T47D (cell line): Measurements from ENCODE around the gene NT5C3B.

Experiments used
- DNase-seq, 2 experiments: peaks; one replicate each; pipeline versions ENCODE4 v3.0.0 to v3.0.0-alpha.2; 2011 to 2012; ENCODE audit warnings: low read depth in 1 of 2, low spot score in 1 of 2
- JUND ChIP-seq: IDR thresholded peaks from 2 replicates; pipeline ENCODE4 v1.6.1; 2012; ENCODE audit warnings: low read depth
- in situ Hi-C: cut with HindIII; loops from 2 replicates; pipeline ENCODE4 v1.10.0; 2016; ENCODE audit warnings: low sequenced_read_pairs, low pct_unique_long_range_greater_than_20kb

NT5C3B gene

DNA sequence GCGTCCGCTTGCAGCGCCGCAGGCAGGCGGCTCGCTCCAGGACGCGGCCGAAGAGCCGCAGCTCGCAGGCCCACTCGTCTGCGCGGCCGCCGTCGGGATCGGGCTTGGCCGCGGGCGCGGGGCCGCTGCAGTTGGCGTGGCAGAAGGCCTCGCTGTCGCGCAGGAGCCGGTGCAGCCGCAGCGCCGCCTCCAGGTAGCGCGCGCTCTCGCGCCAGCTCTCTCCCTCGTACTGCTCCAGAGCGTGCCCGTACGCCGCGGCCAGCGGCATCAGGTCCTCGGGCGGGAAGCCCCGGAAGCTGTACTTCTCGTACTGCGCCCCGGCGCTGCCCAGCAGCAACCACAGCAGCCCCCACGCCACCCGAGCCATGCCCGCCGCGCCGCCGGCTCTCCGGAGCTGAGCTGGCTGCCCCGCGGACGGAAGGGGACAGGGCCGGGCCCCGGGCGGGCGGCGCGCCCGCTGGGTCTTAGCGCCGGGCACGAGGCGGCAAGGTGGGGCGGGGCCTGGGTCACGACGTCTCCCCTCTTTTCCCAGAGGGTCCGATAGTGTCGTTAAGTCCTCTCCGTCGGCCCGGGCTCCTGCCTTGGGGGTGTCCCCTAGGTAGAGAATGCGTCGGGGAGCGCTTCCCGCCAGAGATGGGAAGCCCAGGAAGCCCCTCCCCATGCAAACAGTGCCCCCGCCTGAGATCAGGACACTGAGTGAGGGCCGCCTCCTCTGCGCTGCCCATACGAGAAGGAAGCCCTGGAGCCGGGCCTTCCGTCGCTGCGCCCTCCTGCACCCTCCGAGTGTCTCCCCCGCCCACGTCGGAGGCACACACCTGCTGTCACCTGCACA is 24.3 kb downstream of the NT5C3B start, which contains the start of gene P3H4:
TSS of gene P3H4 (minus strand) at position 401 of the 832 bp plus-strand sequence. CDS start at position 367, 34 bp downstream.
- peak; percentile 91 to 94 for DNase-seq
- in situ Hi-C loops, result no loop called here
- no peak for TF ChIP-seq JUND

DNA sequence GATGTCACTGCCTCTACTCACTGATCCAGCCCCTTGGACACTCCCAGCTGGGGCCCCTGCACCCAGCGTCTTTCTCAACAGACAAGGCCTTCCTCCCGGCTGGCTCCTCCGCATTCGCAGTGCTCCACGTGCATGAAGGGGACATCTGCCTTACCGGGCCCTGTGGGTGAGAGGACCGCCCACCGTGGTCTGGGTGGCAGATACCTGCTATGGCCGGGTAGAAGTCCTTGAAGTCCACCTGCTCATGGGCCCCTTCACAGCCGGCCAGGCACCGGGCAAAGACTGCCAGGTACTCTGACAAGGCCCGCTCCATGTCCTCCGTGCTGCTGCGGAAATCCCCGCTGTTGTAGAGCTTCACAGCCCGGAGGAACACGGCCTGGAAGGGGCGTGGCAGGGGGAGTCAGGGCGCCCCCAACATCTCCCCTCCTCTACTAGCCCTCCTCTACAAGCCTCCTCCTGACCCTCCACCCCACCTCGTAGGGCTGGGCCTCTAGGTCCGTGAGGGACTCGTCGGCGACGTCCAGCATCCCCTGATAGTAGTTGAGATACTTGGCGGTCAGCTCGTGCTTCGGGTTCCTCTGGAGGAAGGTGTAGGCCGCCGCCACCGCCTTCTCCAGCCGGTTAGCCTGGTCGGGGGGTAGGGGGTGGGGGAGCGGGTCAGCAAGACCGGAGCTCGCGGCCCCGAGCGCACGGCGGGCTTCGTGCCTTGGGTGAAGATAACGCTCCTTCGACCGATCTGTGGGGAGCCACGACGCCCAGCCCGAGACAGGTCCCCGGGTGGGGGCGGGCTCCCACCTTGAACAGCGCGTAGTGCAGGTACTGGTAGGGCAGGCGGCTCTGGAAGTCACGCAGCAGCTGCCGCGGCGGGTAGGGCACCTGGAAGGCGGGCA is 25.1 kb downstream of the NT5C3B start:
- TF ChIP-seq JUND, result no peak
- in situ Hi-C loops, result no loop called here
- DNase-seq, result peak in 1 of 2 experiments; percentile 56

DNA sequence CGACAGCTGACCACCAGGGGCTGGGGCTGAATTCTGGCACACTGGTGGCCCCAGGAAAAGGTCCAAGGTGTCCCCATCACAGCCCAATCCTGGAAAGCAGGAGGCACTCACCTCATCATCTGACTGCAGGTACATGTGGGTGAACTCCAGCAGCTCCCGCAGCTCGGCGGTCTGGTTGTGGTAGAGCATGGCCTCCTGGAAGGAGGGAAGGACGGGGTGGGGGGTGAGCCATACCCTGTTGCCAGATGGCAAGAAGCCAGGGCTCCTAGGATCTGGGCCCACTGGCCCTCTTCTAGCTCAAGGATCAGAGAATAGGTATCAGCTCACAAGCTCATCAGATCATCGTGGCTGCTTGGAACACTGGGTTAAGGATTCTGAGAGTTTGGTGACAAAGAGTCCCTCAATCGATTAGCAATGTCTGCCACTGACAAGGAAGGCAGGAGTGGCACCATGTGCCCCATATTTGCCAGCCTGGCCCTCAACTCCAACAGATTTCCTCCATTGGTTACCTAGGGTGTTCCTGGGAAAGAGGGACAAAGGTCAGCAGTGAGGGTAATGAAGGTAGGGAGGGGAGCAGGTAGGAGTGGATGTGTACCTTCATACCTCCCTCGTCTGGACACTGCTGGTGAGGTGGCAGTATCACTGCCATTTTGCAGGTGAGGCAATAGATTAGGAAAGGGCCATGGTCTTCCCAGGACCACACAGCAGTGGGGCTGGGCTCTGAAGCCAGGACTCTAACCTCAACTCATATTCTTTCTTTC is 29.2 kb downstream of the NT5C3B start:
- in situ Hi-C loops, result no loop called here
- TF ChIP-seq JUND, result no peak
- no peak for DNase-seq

DNA sequence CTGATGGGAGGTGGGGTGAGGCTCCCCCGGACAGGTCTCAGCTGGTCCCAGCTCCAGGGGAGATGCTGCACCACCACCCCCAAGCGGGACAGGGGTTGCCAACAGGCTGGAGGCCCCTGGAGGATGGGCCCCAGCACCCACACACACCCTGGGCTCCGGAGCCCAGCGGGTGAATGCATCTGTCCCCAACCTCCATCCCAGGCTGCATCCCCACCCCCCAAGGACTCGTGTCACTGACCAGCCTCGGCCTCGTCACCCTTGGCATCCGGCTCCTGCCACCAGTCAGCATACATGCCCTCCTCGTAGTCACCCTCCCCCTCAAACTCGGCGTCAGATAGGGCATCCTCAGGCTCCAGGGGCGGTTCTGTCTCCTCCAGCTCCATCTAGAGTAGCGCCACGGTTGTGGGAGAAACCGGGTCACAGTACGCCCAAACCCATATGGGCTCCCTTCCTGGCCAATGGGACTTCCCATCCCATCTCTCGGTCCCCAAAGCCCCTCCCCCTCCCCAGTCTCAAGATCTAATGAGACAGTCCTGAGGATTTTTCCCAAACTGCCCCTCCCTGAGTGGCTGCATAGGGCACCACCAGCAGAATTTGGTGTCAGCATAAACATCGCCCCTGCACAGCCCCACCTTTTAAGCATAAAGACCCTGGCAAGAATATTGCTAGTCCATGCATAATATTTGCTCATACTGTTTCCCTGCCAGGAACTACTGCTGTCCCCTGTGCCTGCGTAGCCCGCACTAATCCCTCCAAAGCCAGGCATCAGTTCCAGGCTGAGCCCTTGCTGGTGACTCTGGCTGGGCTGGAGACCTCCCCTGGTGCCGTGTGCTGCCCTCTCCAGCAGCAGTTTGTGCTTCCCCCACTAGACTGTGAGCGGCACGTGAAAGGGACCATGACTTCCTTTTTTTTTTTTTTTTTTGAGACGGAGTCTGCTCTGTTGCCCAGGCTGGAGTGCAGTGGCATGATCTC is 32.7 kb downstream of the NT5C3B start:
- in situ Hi-C loops, result no loop called here
- TF ChIP-seq JUND, result no peak
- no peak for DNase-seq

DNA sequence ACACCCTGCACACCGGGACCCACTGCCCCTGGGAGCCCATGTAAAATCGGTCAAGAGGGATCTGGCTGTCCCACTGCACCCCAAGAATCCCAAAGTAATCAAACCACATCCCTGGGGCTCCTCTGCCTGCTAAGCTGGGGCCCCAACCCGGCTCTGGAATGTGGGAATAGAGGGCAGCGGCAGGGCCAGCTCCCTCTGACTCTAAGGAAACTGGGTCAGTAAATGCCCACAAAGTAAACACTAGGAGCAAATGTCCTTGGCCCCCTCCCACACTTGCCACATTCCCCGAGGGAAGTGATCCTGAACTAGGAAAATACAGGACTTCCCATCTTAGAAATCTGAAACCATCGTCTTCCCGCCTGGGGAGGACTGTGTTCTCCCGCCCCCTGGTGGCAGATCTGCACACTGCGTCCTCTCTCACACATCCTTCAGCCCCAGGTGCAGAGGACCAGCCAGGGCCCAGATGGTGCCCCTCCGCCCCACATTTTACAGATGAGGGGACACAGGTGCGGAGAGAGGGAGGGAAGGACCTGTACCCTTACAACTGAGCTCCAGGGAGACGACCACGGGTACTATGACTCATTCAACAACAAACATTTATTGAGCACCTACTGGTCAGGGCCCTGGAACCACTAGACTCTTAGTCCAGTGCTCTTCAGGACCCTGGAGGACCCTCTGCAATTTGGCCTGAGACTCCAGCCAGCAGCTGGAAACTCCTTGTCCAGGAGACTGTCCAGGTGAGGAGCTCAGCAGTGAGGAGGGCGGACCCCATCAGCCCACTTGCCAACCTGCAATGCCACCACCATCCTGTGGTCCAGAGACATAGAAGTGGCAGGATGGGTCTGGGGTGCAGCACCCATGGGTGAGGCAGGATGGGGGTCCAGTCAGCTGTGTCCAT is 34.4 kb downstream of the NT5C3B start:
- no peak for TF ChIP-seq JUND
- in situ Hi-C loops, result no loop called here
- peak; percentile 76 to 93 for DNase-seq

DNA sequence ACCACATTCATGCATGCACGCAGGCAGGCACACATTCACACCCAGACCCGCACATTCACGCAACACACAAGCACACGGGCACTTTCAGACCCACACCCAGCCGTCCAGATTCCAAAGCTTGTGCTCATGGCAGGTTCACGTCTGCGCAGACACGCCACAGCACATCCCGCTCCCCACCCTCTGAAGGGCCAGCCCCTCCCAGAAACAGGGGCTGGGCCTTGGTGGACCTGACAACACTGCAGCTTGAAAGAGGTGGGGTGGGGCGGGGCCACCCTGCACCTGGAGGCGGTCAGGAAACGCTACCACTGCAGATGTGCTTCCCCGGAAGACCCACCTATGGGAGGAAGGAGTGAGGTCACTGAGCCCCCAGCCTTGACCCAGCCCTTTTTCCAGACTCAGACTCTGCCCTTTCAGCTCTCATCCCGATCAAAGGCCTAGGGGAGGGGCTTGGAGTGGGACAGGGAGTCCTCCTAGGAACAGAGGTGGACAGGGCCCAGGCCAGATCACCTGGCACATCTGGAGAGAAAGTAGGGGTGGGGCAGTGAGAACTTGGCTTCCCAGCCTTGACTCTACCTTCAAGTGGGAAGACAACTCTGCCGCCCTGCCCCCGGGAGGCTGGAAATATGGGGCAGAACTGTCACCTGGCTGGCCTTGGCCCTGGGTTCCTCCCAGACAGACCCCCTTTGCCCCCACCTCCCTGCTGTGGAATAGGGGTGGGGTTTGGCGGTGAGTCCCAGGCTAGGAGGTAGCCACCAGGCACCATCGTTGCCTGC is 35.2 kb downstream of the NT5C3B start:
- peak in 1 of 2 experiments; percentile 86 for DNase-seq
- TF ChIP-seq JUND, result no peak
- in situ Hi-C loops, result no loop called here

DNA sequence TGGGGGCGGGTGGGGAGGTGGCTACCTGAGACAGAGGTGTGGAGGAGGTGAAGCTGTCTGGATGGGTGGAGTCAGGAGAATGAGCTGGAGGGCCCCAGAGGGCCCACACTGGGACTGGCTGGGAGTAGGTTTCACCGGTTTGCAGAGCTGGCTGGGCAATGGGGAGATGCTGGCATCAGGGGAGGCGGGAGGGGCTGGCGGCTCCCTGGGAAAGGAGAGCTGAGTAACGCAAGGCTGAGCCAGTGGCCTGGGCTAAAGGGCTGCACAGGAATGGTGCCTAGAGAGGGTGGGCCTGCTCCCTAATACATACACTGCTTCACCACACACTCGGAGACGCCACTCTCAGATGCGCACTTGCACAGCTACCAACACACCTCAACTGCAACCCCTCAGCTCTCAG is 36.7 kb downstream of the NT5C3B start:
- in situ Hi-C loops, result no loop called here
- no peak for DNase-seq

DNA sequence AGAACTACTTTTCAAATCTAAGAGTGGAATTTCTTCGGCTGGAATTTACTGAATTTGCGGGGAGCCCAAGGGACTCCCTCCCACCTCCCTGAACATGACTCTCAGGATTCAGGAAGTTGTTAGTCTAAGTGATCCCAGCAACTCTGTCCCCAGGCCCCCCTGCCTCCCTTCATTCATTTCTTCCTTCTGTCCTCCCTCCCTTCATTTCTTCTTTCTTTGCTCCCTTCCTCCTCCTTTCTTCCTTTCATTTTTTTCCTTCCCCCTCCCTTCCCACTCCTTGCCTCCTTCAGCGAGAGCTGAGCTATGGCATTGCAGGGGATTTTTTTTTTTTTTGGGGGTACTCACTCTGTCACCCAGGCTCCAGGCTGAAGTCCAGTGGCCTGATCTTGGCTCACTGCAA is 38.7 kb downstream of the NT5C3B start:
- in situ Hi-C loops, result no loop called here
- TF ChIP-seq JUND, result no peak
- DNase-seq, result no peak

More for the DNA sequence above, 36.7 kb downstream of the NT5C3B start:
- no peak for TF ChIP-seq JUND

DNA sequence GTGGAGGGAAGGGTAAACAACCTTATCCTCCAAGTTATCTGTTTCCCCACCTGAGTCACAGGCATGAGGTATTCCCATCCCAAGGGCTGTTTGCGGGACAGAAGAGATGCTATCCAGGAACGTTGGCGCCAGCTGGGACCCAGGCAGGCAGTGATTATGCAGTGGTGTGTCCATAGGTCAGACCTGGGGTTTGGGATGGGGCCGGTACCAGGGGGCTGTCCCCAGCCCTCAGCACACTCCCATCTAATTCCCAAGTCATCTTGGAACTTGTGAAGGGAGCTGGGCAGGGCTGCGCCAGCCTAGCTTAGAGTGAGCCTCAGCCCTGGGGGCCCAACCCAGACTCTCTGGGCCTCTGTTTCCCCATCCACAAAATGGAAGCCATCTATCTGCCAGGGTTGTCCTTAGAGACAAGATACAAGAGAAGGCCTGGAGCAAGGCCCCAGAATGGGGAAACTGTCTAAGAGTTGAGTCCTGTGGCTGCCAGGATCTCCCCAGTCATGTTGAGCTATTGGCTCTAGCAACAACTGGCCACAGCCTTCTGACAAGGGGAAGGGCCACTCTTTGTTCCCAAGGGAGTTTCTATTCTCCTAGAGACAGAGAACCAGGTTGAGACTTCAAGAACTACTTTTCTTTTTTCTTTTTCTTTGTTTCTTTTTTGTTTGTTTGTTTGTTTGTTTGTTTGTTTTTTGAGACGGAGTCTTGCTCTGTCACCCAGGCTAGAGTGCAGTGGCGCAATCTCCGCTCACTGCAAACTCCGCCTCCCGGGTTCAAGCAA is 39.7 kb downstream of the NT5C3B start:
- DNase-seq, result peak in 1 of 2 experiments; percentile 75

More for the DNA sequence above, 39.7 kb downstream of the NT5C3B start:
- peak; percentile 79; the same call in 1 of the 2 replicates for TF ChIP-seq JUND
- in situ Hi-C loops, result no loop called here
